K562 (cell line): ENCODE data around the gene SEH1L. TPM values are rescaled to one million over a fixed set of nuclear protein-coding genes. Genes with fewer than 3 reads are reported as not detected.

Source experiments
- BCL6 ChIP-seq: fragments of 250-450 bp; sonication (Bioruptor Pico); IDR thresholded peaks from 2 replicates; pipeline ENCODE4 v1.4.0; 2020
- ERF ChIP-seq: fragments of 450-650 bp; formaldehyde crosslinking; IDR thresholded peaks from 2 replicates; pipeline ENCODE4 v1.4.0; 2020; ENCODE audit warnings: mild to moderate bottlenecking, mixed read lengths
- FOXK1 ChIP-seq: sonication (generic); formaldehyde crosslinking; IDR thresholded peaks from 2 replicates; pipeline ENCODE4 v1.8.0; 2022; ENCODE audit warnings: missing genetic modification reagents, mild to moderate bottlenecking, borderline replicate concordance
- HOMEZ ChIP-seq: fragments of 250-450 bp; sonication (Bioruptor Pico); IDR thresholded peaks from 2 replicates; pipeline ENCODE4 v1.4.0; 2020; ENCODE audit warnings: mild to moderate bottlenecking, moderate library complexity
- MAX ChIP-seq: sonication (generic); formaldehyde crosslinking; IDR thresholded peaks from 2 replicates; pipeline ENCODE4 v1.9.0; 2022; ENCODE audit warnings: mild to moderate bottlenecking, missing genetic modification reagents
- MTA1 ChIP-seq: fragments of 450-650 bp; IDR thresholded peaks from 2 replicates; pipeline ENCODE4 v1.6.1; 2017; ENCODE audit warnings: borderline replicate concordance
- MTA3 ChIP-seq: fragments of 450-650 bp; formaldehyde crosslinking; IDR thresholded peaks from 2 replicates; pipeline ENCODE4 v1.6.1; 2017; ENCODE audit warnings: mild to moderate bottlenecking, borderline replicate concordance
- RBFOX2 ChIP-seq: fragments of 200-400 bp; formaldehyde crosslinking; IDR thresholded peaks from 2 replicates; pipeline ENCODE4 v1.6.1; 2017; ENCODE audit warnings: low read depth, mild to moderate bottlenecking, low read length, moderate library complexity
- SAFB2 ChIP-seq: fragments of 200-400 bp; formaldehyde crosslinking; IDR thresholded peaks from 2 replicates; pipeline ENCODE4 v1.6.1; 2018; ENCODE audit warnings: borderline replicate concordance, low read length, low read depth, moderate library complexity; ENCODE audit not compliant: severe bottlenecking
- THAP12 ChIP-seq: fragments of 250-450 bp; sonication (Bioruptor Pico); IDR thresholded peaks from 2 replicates; pipeline ENCODE4 v1.9.0; 2021; ENCODE audit warnings: mild to moderate bottlenecking, inconsistent platforms
- ZNF436 ChIP-seq: fragments of 250-450, 450-650 bp; sonication (Bioruptor Pico); formaldehyde crosslinking; IDR thresholded peaks from 2 replicates; pipeline ENCODE4 v1.7.0; 2020; ENCODE audit warnings: mild to moderate bottlenecking
- ZNF79 ChIP-seq: fragments of 250-450 bp; sonication (Bioruptor Pico); IDR thresholded peaks from 2 replicates; pipeline ENCODE4 v1.4.0; 2020; ENCODE audit warnings: low read depth, mild to moderate bottlenecking, moderate library complexity
- polyA plus RNA-seq, 8 experiments: library from polyadenylated mRNA; depleted of rRNA in 4 of 8; stranded (reverse) in 5 of 8; unstranded in 3 of 8; fragments of >200 nt; fragmentation: Nextera tagmentation in 2 of 8; fragmentation: Illumina TruSeq in 1 of 8; extraction: Ambion mirVana in 2 of 8; extraction: Trizol in 1 of 8; gene quantifications; 2 replicates each; pipeline versions ENCODE4 v1.2.1 to v1.2.3, GENCODE V29; 2011 to 2014; ENCODE audit warnings: inconsistent platforms in 1 of 8, missing spikeins in 1 of 8
- total RNA-seq, 7 experiments: library from RNA; depleted of rRNA in 6 of 7; stranded (reverse); fragments of >200 nt in 6 of 7; fragmentation: Illumina TruSeq in 2 of 7; extraction: Trizol in 2 of 7; gene quantifications; 2 replicates each; pipeline versions ENCODE4 v1.2.1 to v1.2.3, GENCODE V29; 2011 to 2021; ENCODE audit warnings: low replicate concordance in 1 of 7
- TF ChIP-seq, protein P1 (sequence below): sonication (generic); formaldehyde crosslinking; IDR thresholded peaks from 2 replicates; pipeline ENCODE4 v1.8.0; 2023; ENCODE audit warnings: mild to moderate bottlenecking, missing genetic modification reagents
- TF ChIP-seq, protein P2 (sequence below): fragments of 250-450 bp; sonication (Bioruptor Pico); IDR thresholded peaks from 2 replicates; pipeline ENCODE4 v1.4.0; 2020

SEH1L gene
- total and polyA plus RNA-seq, 9 of the 15 experiments (the other 6 are each of a cell fraction or from before 2014, with no cell fraction given) = 62.2 to 180 (median 108) TPM

GRCh38 chr18:12990967-12991820 lies 43.4 kb downstream of the SEH1L start, which contains the start of gene CEP192 (continued):
- TF ChIP-seq MAX (peak; percentile 85), ERF (CRISPR knock-in tag) (peak; percentile 86; the same call in 1 of the 2 replicates), SAFB2 (no peak), MTA1 (no peak), BCL6 (CRISPR knock-in tag) (no peak), RBFOX2 (peak; percentile 98), HOMEZ (CRISPR knock-in tag) (0 out of 2 replicates have a peak, but pooled peaks have one; percentile 25), FOXK1 (CRISPR knock-in tag) (peak; percentile 92; the same call in 1 of the 2 replicates), MTA3 (peak; percentile 81; the same call in 1 of the 2 replicates), ZNF79 (no peak), ZNF436 (CRISPR knock-in tag) (0 out of 2 replicates have a peak, but pooled peaks have one; percentile 15), THAP12 (peak; percentile 69)
- TF ChIP-seq, protein P1, sequence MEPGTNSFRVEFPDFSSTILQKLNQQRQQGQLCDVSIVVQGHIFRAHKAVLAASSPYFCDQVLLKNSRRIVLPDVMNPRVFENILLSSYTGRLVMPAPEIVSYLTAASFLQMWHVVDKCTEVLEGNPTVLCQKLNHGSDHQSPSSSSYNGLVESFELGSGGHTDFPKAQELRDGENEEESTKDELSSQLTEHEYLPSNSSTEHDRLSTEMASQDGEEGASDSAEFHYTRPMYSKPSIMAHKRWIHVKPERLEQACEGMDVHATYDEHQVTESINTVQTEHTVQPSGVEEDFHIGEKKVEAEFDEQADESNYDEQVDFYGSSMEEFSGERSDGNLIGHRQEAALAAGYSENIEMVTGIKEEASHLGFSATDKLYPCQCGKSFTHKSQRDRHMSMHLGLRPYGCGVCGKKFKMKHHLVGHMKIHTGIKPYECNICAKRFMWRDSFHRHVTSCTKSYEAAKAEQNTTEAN (CRISPR knock-in tag) = peak; percentile 75; the same call in 1 of the 2 replicates
- TF ChIP-seq, protein P2, sequence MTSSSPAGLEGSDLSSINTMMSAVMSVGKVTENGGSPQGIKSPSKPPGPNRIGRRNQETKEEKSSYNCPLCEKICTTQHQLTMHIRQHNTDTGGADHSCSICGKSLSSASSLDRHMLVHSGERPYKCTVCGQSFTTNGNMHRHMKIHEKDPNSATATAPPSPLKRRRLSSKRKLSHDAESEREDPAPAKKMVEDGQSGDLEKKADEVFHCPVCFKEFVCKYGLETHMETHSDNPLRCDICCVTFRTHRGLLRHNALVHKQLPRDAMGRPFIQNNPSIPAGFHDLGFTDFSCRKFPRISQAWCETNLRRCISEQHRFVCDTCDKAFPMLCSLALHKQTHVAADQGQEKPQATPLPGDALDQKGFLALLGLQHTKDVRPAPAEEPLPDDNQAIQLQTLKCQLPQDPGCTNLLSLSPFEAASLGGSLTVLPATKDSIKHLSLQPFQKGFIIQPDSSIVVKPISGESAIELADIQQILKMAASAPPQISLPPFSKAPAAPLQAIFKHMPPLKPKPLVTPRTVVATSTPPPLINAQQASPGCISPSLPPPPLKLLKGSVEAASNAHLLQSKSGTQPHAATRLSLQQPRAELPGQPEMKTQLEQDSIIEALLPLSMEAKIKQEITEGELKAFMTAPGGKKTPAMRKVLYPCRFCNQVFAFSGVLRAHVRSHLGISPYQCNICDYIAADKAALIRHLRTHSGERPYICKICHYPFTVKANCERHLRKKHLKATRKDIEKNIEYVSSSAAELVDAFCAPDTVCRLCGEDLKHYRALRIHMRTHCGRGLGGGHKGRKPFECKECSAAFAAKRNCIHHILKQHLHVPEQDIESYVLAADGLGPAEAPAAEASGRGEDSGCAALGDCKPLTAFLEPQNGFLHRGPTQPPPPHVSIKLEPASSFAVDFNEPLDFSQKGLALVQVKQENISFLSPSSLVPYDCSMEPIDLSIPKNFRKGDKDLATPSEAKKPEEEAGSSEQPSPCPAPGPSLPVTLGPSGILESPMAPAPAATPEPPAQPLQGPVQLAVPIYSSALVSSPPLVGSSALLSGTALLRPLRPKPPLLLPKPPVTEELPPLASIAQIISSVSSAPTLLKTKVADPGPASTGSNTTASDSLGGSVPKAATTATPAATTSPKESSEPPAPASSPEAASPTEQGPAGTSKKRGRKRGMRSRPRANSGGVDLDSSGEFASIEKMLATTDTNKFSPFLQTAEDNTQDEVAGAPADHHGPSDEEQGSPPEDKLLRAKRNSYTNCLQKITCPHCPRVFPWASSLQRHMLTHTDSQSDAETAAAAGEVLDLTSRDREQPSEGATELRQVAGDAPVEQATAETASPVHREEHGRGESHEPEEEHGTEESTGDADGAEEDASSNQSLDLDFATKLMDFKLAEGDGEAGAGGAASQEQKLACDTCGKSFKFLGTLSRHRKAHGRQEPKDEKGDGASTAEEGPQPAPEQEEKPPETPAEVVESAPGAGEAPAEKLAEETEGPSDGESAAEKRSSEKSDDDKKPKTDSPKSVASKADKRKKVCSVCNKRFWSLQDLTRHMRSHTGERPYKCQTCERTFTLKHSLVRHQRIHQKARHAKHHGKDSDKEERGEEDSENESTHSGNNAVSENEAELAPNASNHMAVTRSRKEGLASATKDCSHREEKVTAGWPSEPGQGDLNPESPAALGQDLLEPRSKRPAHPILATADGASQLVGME (CRISPR knock-in tag) = 0 out of 2 replicates have a peak, but pooled peaks have one; percentile 69
